HEK293 (cell line): ENCODE data around the gene FOXN1.

ENCODE experiments used
- TRIM28 ChIP-seq: IDR thresholded peaks from 2 replicates; pipeline ENCODE4 v1.6.1; 2011; ENCODE audit warnings: low read length, control low read depth, borderline replicate concordance
- YY1 ChIP-seq: fragments of 450-650 bp; formaldehyde crosslinking; IDR thresholded peaks from 2 replicates; pipeline ENCODE4 v1.5.1; 2018; ENCODE audit warnings: missing biosample characterization, missing genetic modification characterization
- ZBTB8A ChIP-seq: fragments of 450-650 bp; formaldehyde crosslinking; IDR thresholded peaks from 2 replicates; pipeline ENCODE4 v1.5.1; 2016; ENCODE audit warnings: missing biosample characterization, missing genetic modification characterization
- ZNF138 ChIP-seq: fragments of 450-650 bp; formaldehyde crosslinking; IDR thresholded peaks from 2 replicates; pipeline ENCODE4 v1.5.1; 2016; ENCODE audit warnings: missing biosample characterization, missing genetic modification characterization, borderline replicate concordance
- TF ChIP-seq, protein P1 (sequence below): fragments of 450-650 bp; formaldehyde crosslinking; IDR thresholded peaks from 2 replicates; pipeline ENCODE4 v1.5.1; 2016; ENCODE audit warnings: missing biosample characterization, missing genetic modification characterization
- TF ChIP-seq, protein P2 (sequence below): fragments of 450-650 bp; formaldehyde crosslinking; IDR thresholded peaks from 2 replicates; pipeline ENCODE4 v1.5.1; 2016; ENCODE audit warnings: missing biosample characterization, missing genetic modification characterization

DNA sequence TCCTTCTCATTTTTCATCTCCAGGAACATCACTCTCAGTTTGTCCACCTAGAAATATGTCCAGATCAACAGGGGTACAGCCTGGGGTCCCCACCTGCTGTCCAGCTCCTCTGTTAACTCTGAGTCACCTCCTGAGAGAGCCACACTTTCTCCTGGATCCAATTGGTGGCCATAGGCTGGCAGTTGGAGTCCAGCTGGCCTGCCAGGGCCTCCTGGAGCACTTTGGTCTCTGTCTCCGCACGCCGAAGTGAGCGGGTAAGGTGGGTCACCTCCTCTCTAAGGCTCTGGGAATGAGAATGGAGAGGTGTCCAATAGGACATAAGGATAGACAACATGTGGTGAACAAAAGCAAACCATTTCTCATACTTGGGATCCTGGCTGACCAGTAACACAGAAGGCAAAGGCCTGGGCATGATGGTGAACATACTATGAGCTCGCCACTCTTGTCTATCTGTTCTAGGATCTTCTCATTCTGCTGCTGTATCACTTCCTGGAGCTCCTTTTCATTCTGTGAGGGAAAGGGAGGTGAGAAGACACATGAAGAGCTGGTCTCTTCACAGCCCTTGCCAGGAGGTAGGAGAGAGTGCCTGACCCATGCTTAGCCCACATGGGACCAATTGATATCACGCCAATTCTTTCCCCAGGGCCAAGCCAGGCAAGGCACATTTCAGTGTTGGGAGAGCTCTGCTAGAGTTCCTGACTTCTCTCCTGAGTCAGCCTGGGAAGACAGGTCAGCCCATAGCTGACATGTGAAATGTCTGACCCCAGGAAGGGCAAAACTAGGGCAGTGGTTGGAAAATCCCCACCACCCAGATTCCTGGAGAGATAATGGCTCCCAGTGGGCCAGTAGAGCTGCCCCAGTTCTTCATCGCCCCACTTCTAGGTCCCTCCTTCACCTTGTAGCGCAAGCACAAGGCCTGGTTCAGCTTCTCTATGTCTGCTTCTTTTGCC lies 72.4 kb downstream of the FOXN1 start:
- no peak for TF ChIP-seq ZNF138
- TF ChIP-seq, protein P1, sequence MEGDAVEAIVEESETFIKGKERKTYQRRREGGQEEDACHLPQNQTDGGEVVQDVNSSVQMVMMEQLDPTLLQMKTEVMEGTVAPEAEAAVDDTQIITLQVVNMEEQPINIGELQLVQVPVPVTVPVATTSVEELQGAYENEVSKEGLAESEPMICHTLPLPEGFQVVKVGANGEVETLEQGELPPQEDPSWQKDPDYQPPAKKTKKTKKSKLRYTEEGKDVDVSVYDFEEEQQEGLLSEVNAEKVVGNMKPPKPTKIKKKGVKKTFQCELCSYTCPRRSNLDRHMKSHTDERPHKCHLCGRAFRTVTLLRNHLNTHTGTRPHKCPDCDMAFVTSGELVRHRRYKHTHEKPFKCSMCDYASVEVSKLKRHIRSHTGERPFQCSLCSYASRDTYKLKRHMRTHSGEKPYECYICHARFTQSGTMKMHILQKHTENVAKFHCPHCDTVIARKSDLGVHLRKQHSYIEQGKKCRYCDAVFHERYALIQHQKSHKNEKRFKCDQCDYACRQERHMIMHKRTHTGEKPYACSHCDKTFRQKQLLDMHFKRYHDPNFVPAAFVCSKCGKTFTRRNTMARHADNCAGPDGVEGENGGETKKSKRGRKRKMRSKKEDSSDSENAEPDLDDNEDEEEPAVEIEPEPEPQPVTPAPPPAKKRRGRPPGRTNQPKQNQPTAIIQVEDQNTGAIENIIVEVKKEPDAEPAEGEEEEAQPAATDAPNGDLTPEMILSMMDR (tag by site-specific recombination): no peak
- no peak for TF ChIP-seq YY1 (tag by site-specific recombination)
- TF ChIP-seq, protein P2, sequence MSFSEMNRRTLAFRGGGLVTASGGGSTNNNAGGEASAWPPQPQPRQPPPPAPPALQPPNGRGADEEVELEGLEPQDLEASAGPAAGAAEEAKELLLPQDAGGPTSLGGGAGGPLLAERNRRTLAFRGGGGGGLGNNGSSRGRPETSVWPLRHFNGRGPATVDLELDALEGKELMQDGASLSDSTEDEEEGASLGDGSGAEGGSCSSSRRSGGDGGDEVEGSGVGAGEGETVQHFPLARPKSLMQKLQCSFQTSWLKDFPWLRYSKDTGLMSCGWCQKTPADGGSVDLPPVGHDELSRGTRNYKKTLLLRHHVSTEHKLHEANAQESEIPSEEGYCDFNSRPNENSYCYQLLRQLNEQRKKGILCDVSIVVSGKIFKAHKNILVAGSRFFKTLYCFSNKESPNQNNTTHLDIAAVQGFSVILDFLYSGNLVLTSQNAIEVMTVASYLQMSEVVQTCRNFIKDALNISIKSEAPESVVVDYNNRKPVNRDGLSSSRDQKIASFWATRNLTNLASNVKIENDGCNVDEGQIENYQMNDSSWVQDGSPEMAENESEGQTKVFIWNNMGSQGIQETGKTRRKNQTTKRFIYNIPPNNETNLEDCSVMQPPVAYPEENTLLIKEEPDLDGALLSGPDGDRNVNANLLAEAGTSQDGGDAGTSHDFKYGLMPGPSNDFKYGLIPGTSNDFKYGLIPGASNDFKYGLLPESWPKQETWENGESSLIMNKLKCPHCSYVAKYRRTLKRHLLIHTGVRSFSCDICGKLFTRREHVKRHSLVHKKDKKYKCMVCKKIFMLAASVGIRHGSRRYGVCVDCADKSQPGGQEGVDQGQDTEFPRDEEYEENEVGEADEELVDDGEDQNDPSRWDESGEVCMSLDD (tag by site-specific recombination): no peak
- no peak for TF ChIP-seq TRIM28
- no peak for TF ChIP-seq ZBTB8A (tag by site-specific recombination)
